H1 (cell line): ENCODE results near the gene PAQR9.

Source experiments
- CTCF ChIP-seq, 3 experiments: IDR thresholded peaks; 1 replicate in 2 of 3; 2 replicates in 1 of 3; pipeline versions ENCODE4 v1.5.1 to v1.6.1; 2011; ENCODE audit warnings: low read length in 3 of 3, mild to moderate bottlenecking in 3 of 3, inconsistent platforms in 2 of 3, low read depth in 1 of 3, moderate library complexity in 1 of 3; ENCODE audit not compliant: insufficient read depth in 1 of 3; ENCODE audit errors: control extremely low read depth in 1 of 3
- KDM1A ChIP-seq: fragments of 200-600, 300-600 bp; sonication (generic); IDR thresholded peaks from 2 replicates; pipeline ENCODE4 v1.7.1; 2016; ENCODE audit warnings: mild to moderate bottlenecking, low read length, borderline replicate concordance
- SP1 ChIP-seq: IDR thresholded peaks from 2 replicates; pipeline ENCODE4 v1.6.1; 2011; ENCODE audit warnings: low read depth, low read length
- TAF1 ChIP-seq: IDR thresholded peaks from 2 replicates; pipeline ENCODE4 v1.6.1; 2011; ENCODE audit warnings: mild to moderate bottlenecking, low read depth, low read length

- TF ChIP-seq CTCF (IDR thresholded peaks at IDR 0.05; ENCODE audit: control extremely low read depth in 1 of 3, insufficient read depth in 1 of 3, low read depth in 1 of 3, low read length in 3 of 3) (no peak), SP1 (no peak), KDM1A (no peak), TAF1 (no peak)
Measured at GRCh38 chr3:142952272-142953193, 10.9 kb downstream of the PAQR9 start.
